ENCODE data around the gene CIAO2B.
"Not testable (repeated sequence)": the region's sequence is repeated elsewhere in the genome, so short reads cannot be mapped to it uniquely, and the experiment has no call there.

The CIAO2B gene

GRCh38 chr16:66904846-66905632, 29.2 kb downstream of the CIAO2B start:
- DNase-seq (ENCODE audit: low read depth in 3 of 3, low spot score in 1 of 3): no peak

- no peak for DNase-seq (ENCODE audit: low read depth in 3 of 3, low spot score in 1 of 3)
These were observed 29.8 kb downstream of the CIAO2B start for GRCh38 chr16:66904428-66904845.

GRCh38 chr16:66903544-66904427, 30.4 kb downstream of the CIAO2B start:
- no peak for DNase-seq (ENCODE audit: low read depth in 3 of 3, low spot score in 1 of 3)

- DNase-seq (ENCODE audit: low read depth in 3 of 3, low spot score in 1 of 3): no peak
These were observed 31.3 kb downstream of the CIAO2B start for GRCh38 chr16:66902648-66903543.

- no peak for DNase-seq (ENCODE audit: low read depth in 3 of 3, low spot score in 1 of 3)
These were observed 32.6 kb downstream of the CIAO2B start for GRCh38 chr16:66901626-66902025.

GRCh38 chr16:66900721-66901441, 33.3 kb downstream of the CIAO2B start:
- no peak for DNase-seq (ENCODE audit: low read depth in 3 of 3, low spot score in 1 of 3)

GRCh38 chr16:66899945-66900710, 34.1 kb downstream of the CIAO2B start:
- DNase-seq (ENCODE audit: low read depth in 3 of 3, low spot score in 1 of 3): no peak

GRCh38 chr16:66899310-66899944, 34.8 kb downstream of the CIAO2B start:
- DNase-seq (ENCODE audit: low read depth in 3 of 3, low spot score in 1 of 3): no peak

- no peak for DNase-seq (ENCODE audit: low read depth in 3 of 3, low spot score in 1 of 3)
These were observed 35.3 kb downstream of the CIAO2B start for GRCh38 chr16:66898933-66899309.

- no peak for DNase-seq (ENCODE audit: low read depth in 3 of 3, low spot score in 1 of 3)
These were observed 36.0 kb downstream of the CIAO2B start for GRCh38 chr16:66898207-66898606.

- not testable (repeated sequence) for DNase-seq (ENCODE audit: low read depth in 3 of 3, low spot score in 1 of 3)
These were observed 37.5 kb downstream of the CIAO2B start for GRCh38 chr16:66896682-66897081.

- DNase-seq (ENCODE audit: low read depth in 3 of 3, low spot score in 1 of 3): no peak
These were observed 38.2 kb downstream of the CIAO2B start for GRCh38 chr16:66895999-66896398.

GRCh38 chr16:66895689-66895979, 38.6 kb downstream of the CIAO2B start:
- no peak for DNase-seq (ENCODE audit: low read depth in 3 of 3, low spot score in 1 of 3)

GRCh38 chr16:66894948-66895688, 39.1 kb downstream of the CIAO2B start:
- peak in 2 of 3 donors; percentile 21 to 22 for DNase-seq (ENCODE audit: low read depth in 3 of 3, low spot score in 1 of 3)

- no peak for DNase-seq (ENCODE audit: low read depth in 3 of 3, low spot score in 1 of 3)
These were observed 40.1 kb downstream of the CIAO2B start for GRCh38 chr16:66894055-66894454.

- DNase-seq (ENCODE audit: low read depth in 3 of 3, low spot score in 1 of 3): no peak
These were observed 42.4 kb downstream of the CIAO2B start for GRCh38 chr16:66891797-66892196.

- DNase-seq (ENCODE audit: low read depth in 3 of 3, low spot score in 1 of 3): no peak
These were observed 42.8 kb downstream of the CIAO2B start for GRCh38 chr16:66891360-66891759.

- DNase-seq (ENCODE audit: low read depth in 3 of 3, low spot score in 1 of 3): no peak
These were observed 43.4 kb downstream of the CIAO2B start for GRCh38 chr16:66890799-66891198.

- DNase-seq (ENCODE audit: low read depth in 3 of 3, low spot score in 1 of 3): no peak
These were observed 44.6 kb downstream of the CIAO2B start for GRCh38 chr16:66889622-66890021.

Data from stimulated activated CD4-positive, alpha-beta T cell treated with anti-CD3 and anti-CD28 coated beads, TNF-alpha, amount 100 ng/mL, for 1 hour (primary cell).